GM12878 (cell line): Measurements from ENCODE around the gene NFE2L3. TPM values are rescaled to one million over a fixed set of nuclear protein-coding genes. Genes with fewer than 3 reads are reported as not detected.
A peak's percentile ranks its signal among the peaks of the same experiment; 100 is the strongest.

Experiments
- ATAC-seq: fragments of 200-7000 bp; cut with Tn5 transposase; 3 replicates; pipeline ENCODE4 v1.9.1; 2020; ENCODE audit warnings: mild to moderate bottlenecking, moderate library complexity
- BruUV-seq: library from RNA; stranded (reverse); fragments of 400-500 nt; replicated peaks from 2 replicates; lab custom pipeline; 2021; lab: Mats Ljungman, UMichigan
- CTCF ChIA-PET: fragments of 300-600 bp; sonication (Branson Sonifier 250); formaldehyde crosslinking; extraction: SDS; loops from one replicate; lab custom pipeline; 2021; ENCODE audit warnings: inconsistent platforms; lab: Yijun Ruan, JAX
- POLR2A ChIA-PET: fragments of 350-600 bp; formaldehyde crosslinking; extraction: SDS; loops from one replicate; lab custom pipeline; 2021; ENCODE audit warnings: inconsistent platforms; lab: Charles Lee
- RAD21 ChIA-PET: fragments of 300-600 bp; sonication (Branson Sonifier 250); formaldehyde crosslinking; loops from one replicate; lab custom pipeline; 2023; ENCODE audit warnings: antibody characterized with exemption; ENCODE audit not compliant: unreplicated experiment; lab: Charles Lee
- SMC1A ChIA-PET: fragments of 300-600 bp; sonication (Branson Sonifier 250); formaldehyde crosslinking; loops from one replicate; lab custom pipeline; 2023; ENCODE audit not compliant: unreplicated experiment, uncharacterized antibody; lab: Charles Lee
- DNase-seq: peaks from one replicate; pipeline ENCODE4 v3.0.0-alpha.2; 2011; ENCODE audit warnings: low read depth, low spot score
- FAIRE-seq: peaks from 3 replicates; lab custom pipeline; 2011; peaks lifted over from hg19 to GRCh38; lab: Jason Lieb, UNC
- H2AFZ ChIP-seq: 2 replicates; pipeline ENCODE4 v1.6.0; 2011; ENCODE audit warnings: low read depth, low read length, control low read depth; ENCODE audit not compliant: control insufficient read depth
- H3K27ac ChIP-seq: 2 replicates; pipeline ENCODE4 v1.5.1; 2011; ENCODE audit warnings: control low read depth; ENCODE audit not compliant: control insufficient read depth, insufficient read depth
- H3K27me3 ChIP-seq, 2 experiments: replicated peaks in 1 of 2; 2 replicates each; pipeline versions ENCODE4 v1.6.0 to v1.6.1; 2011; ENCODE audit warnings: low read length in 1 of 2; ENCODE audit not compliant: control insufficient read depth in 2 of 2, insufficient read depth in 2 of 2
- H3K36me3 ChIP-seq, 2 experiments: 2 replicates each; pipeline ENCODE4 v1.5.1; 2011; ENCODE audit warnings: low read length in 1 of 2; ENCODE audit not compliant: control insufficient read depth in 2 of 2, insufficient read depth in 2 of 2
- H3K4me1 ChIP-seq: 2 replicates; pipeline ENCODE4 v1.6.1; 2011; ENCODE audit warnings: mild to moderate bottlenecking, low read length, moderate library complexity, mixed read lengths; ENCODE audit not compliant: control insufficient read depth, insufficient read depth
- H3K4me2 ChIP-seq: 2 replicates; pipeline ENCODE4 v1.6.0; 2011; ENCODE audit warnings: control low read depth; ENCODE audit not compliant: control insufficient read depth, insufficient read depth
- H3K4me3 ChIP-seq: fragments of 200-600 bp; sonication (generic); 2 replicates; pipeline ENCODE4 v1.5.1; 2016
- H3K79me2 ChIP-seq: 2 replicates; pipeline ENCODE4 v1.6.0; 2011; ENCODE audit warnings: low read length; ENCODE audit not compliant: control insufficient read depth, insufficient read depth
- H3K9ac ChIP-seq: 2 replicates; pipeline ENCODE4 v1.8.0; 2011; ENCODE audit warnings: low read length, control low read depth, mixed read lengths; ENCODE audit not compliant: control insufficient read depth, insufficient read depth
- H3K9me3 ChIP-seq: replicated peaks from 3 replicates; pipeline ENCODE4 v1.5.1; 2011; ENCODE audit warnings: mild to moderate bottlenecking, low read length; ENCODE audit not compliant: control insufficient read depth, insufficient read depth
- H4K20me1 ChIP-seq: 2 replicates; pipeline ENCODE4 v1.6.0; 2011; ENCODE audit not compliant: control insufficient read depth, insufficient read depth
- CHD1 ChIP-seq: IDR thresholded peaks from 2 replicates; pipeline ENCODE4 v1.6.1; 2012; ENCODE audit warnings: low read depth, low read length, improper control_type of control experiment
- CHD4 ChIP-seq: fragments of 200-600 bp; sonication (generic); IDR thresholded peaks from 2 replicates; pipeline ENCODE4 v1.6.1; 2016; ENCODE audit warnings: mild to moderate bottlenecking
- FOS ChIP-seq: IDR thresholded peaks from 3 replicates; pipeline ENCODE4 v1.6.1; 2011; ENCODE audit warnings: borderline replicate concordance; ENCODE audit not compliant: insufficient read length; ENCODE audit errors: extremely low read depth
- GATAD2B ChIP-seq: fragments of 450-650 bp; conservative IDR thresholded peaks from 2 replicates; pipeline ENCODE4 v1.6.1; 2017; ENCODE audit warnings: low read depth, mild to moderate bottlenecking, moderate library complexity
- MXI1 ChIP-seq: fragments of 150-350 bp; IDR thresholded peaks from 2 replicates; pipeline ENCODE4 v1.6.1; 2011; ENCODE audit warnings: low read depth, mild to moderate bottlenecking, inconsistent platforms, low read length, improper control_type of control experiment
- NFXL1 ChIP-seq: fragments of 450-650 bp; IDR thresholded peaks from 2 replicates; pipeline ENCODE4 v1.6.1; 2017; ENCODE audit warnings: antibody characterized with exemption, mild to moderate bottlenecking, borderline replicate concordance
- NR2C1 ChIP-seq: fragments of 450-650 bp; IDR thresholded peaks from 2 replicates; pipeline ENCODE4 v1.6.1; 2017; ENCODE audit warnings: antibody characterized with exemption, mild to moderate bottlenecking, moderate library complexity
- SMARCA5 ChIP-seq: fragments of 450-650 bp; IDR thresholded peaks from 2 replicates; pipeline ENCODE4 v1.6.1; 2017; ENCODE audit warnings: mild to moderate bottlenecking
- STAT1 ChIP-seq: fragments of 450-650 bp; conservative IDR thresholded peaks from 2 replicates; pipeline ENCODE4 v1.6.1; 2014; ENCODE audit warnings: antibody characterized with exemption, mild to moderate bottlenecking
- ZNF384 ChIP-seq: IDR thresholded peaks from 2 replicates; pipeline ENCODE4 v1.6.1; 2012; ENCODE audit warnings: low read depth, mild to moderate bottlenecking, low read length, improper control_type of control experiment, borderline replicate concordance
- WGBS: methylation state at CpG from one replicate; pipeline ENCODE4 v1.1.6; 2016; ENCODE audit warnings: low lambda C conversion rate; ENCODE audit not compliant: insufficient replicate concordance, insufficient coverage; ENCODE audit errors: missing lambda C conversion rate; 5-methylcytosine and 5-hydroxymethylcytosine counted together
- in situ Hi-C: fragments of 300-500 bp; cut with MboI; formaldehyde crosslinking; loops from 9 replicates; pipeline ENCODE4 v1.14.3; 2018; ENCODE audit warnings: mixed read lengths
- intact Hi-C: fragments of 100-400 bp; cut with micrococcal nuclease; formaldehyde crosslinking; loops from one replicate; pipeline ENCODE4 v1.14.2; 2022; ENCODE audit not compliant: unreplicated experiment
- polyA plus RNA-seq, 11 experiments: library from polyadenylated mRNA; depleted of rRNA in 4 of 11; unstranded in 6 of 11; stranded (reverse) in 5 of 11; fragments of >200 nt; fragmentation: Nextera tagmentation in 4 of 11; fragmentation: Illumina TruSeq in 1 of 11; extraction: Ambion mirVana in 4 of 11; extraction: Trizol in 1 of 11; gene quantifications; 1 replicate in 1 of 11; 2 replicates in 10 of 11; pipeline versions ENCODE4 v1.2.1 to v1.2.3, GENCODE V29; 2011 to 2016; ENCODE audit warnings: inconsistent platforms in 2 of 11, missing spikeins in 2 of 11, low read depth in 1 of 11
- total RNA-seq, 4 experiments: library from RNA; depleted of rRNA in 3 of 4; stranded (reverse); fragments of >200 nt in 3 of 4; fragmentation: Illumina TruSeq in 1 of 4; extraction: Trizol in 1 of 4; gene quantifications; 2 replicates each; pipeline versions ENCODE4 v1.2.1 to v1.2.3, GENCODE V29; 2013 to 2021
- TF ChIP-seq, protein P1 (sequence below): IDR thresholded peaks from 2 replicates; pipeline ENCODE4 v1.6.1; 2012; ENCODE audit warnings: low read depth, low read length, improper control_type of control experiment
- TF ChIP-seq, protein P2 (sequence below): fragments of 150-350 bp; IDR thresholded peaks from 2 replicates; pipeline ENCODE4 v1.6.1; 2016; ENCODE audit warnings: low read depth, low read length
- TF ChIP-seq, protein P3 (sequence below): IDR thresholded peaks from 2 replicates; pipeline ENCODE4 v1.6.1; 2012; ENCODE audit warnings: low read depth, low read length, improper control_type of control experiment

Gene NFE2L3
- total and polyA plus RNA-seq, 10 of the 15 experiments (the other 5 are each of a cell fraction or from before 2014, with no cell fraction given) = 4.4 to 34.9 (median 13.0) TPM

DNA sequence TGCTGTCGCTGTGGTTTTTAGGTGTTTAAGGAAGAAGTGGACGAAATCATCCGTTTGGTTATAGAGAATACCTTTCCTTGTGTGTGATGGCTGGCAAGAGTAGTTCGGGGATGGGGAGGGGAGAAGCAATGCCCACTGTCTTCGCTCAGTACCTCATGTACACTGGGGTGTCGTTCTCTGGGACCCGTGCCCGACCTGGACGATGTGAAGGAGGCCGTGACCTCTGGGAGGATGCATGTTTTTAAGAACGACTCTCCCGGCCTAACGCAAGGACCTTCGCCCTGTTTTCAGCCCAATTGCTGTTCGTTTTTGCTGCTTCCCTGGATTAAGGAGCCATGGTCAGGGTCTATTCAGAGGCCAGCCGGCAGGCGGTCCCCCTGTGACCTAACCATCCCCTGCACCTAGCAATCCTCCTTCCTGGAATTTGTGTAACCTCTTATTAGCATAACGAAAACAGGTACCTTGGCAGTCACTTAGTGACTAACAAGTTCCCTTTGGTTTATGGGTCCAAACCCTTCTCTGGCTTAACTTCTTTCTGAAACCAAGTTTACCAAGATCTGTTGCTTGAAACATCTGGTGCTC lies 1.3 kb downstream of the NFE2L3 start:
- TSS peak; percentile 72 for BruUV-seq
- no peak for DNase-seq
- peaks cover 34% of the 10 kb centered on the region for H3K4me1 ChIP-seq

More for the DNA sequence above, 1.3 kb downstream of the NFE2L3 start:
- FAIRE-seq = no peak
- ChIA-PET RAD21 (interaction anchor here (1.3 to 9.0 kb wide), 4 partner anchors 8 to 259 kb away, joined by 8 to 164 read pairs (median 41); partner anchors contain the start of genes CBX3 and HNRNPA2B1), CTCF (interaction anchor here (2.2 to 5.4 kb wide), 2 partner anchors 13 to 212 kb away, joined by 12 to 52 read pairs; no protein-coding TSS in a partner anchor), POLR2A (interaction anchor here (0.6 to 10.1 kb wide), 3 partner anchors 13 to 195 kb away, joined by 3 to 206 read pairs (median 111); partner anchors contain the start of genes CBX3 and HNRNPA2B1), SMC1A (interaction anchor here (2.9 to 9.3 kb wide), 4 partner anchors 14 to 44 kb away, joined by 29 to 198 read pairs (median 60); partner anchors contain the start of genes CBX3 and HNRNPA2B1)
- H3K4me2 ChIP-seq = peak overlapping the region; percentile 98
- peak overlapping the region; percentile 72 for H3K4me3 ChIP-seq
- peak overlapping the region; percentile 86 for H3K9ac ChIP-seq
- no peaks in the 10 kb centered on the region for H3K9me3 ChIP-seq
- no peaks in the 10 kb centered on the region for H3K27me3 ChIP-seq
- in situ Hi-C loops (no loop called here), intact Hi-C loops (loop anchor here (1.0 to 5.0 kb wide), 3 partner anchors 47 to 212 kb away; partner anchors contain the start of genes CBX3 and HNRNPA2B1)
- H3K27ac ChIP-seq = peak overlapping the region; percentile 88
- no peaks in the 10 kb centered on the region; the same call in 1 of the 2 replicates for H4K20me1 ChIP-seq
- peak overlapping the region; percentile 72 for H2AFZ ChIP-seq
- TF ChIP-seq CHD4 (no peak), MXI1 (no peak), STAT1 (no peak), NFXL1 (no peak), NR2C1 (no peak), GATAD2B (no peak), ZNF384 (no peak), SMARCA5 (no peak), CHD1 (no peak), FOS (no peak)
- TF ChIP-seq, protein P1, sequence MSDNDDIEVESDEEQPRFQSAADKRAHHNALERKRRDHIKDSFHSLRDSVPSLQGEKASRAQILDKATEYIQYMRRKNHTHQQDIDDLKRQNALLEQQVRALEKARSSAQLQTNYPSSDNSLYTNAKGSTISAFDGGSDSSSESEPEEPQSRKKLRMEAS = no peak
- TF ChIP-seq, protein P2, sequence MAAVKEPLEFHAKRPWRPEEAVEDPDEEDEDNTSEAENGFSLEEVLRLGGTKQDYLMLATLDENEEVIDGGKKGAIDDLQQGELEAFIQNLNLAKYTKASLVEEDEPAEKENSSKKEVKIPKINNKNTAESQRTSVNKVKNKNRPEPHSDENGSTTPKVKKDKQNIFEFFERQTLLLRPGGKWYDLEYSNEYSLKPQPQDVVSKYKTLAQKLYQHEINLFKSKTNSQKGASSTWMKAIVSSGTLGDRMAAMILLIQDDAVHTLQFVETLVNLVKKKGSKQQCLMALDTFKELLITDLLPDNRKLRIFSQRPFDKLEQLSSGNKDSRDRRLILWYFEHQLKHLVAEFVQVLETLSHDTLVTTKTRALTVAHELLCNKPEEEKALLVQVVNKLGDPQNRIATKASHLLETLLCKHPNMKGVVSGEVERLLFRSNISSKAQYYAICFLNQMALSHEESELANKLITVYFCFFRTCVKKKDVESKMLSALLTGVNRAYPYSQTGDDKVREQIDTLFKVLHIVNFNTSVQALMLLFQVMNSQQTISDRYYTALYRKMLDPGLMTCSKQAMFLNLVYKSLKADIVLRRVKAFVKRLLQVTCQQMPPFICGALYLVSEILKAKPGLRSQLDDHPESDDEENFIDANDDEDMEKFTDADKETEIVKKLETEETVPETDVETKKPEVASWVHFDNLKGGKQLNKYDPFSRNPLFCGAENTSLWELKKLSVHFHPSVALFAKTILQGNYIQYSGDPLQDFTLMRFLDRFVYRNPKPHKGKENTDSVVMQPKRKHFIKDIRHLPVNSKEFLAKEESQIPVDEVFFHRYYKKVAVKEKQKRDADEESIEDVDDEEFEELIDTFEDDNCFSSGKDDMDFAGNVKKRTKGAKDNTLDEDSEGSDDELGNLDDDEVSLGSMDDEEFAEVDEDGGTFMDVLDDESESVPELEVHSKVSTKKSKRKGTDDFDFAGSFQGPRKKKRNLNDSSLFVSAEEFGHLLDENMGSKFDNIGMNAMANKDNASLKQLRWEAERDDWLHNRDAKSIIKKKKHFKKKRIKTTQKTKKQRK = no peak
- TF ChIP-seq, protein P3, sequence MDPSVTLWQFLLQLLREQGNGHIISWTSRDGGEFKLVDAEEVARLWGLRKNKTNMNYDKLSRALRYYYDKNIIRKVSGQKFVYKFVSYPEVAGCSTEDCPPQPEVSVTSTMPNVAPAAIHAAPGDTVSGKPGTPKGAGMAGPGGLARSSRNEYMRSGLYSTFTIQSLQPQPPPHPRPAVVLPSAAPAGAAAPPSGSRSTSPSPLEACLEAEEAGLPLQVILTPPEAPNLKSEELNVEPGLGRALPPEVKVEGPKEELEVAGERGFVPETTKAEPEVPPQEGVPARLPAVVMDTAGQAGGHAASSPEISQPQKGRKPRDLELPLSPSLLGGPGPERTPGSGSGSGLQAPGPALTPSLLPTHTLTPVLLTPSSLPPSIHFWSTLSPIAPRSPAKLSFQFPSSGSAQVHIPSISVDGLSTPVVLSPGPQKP = no peak
- H3K36me3 ChIP-seq = no peaks in the 10 kb centered on the region
- peak; percentile 0 for ATAC-seq
- 4% methylated on average over 18 of the region's 18 CpGs for WGBS
- H3K79me2 ChIP-seq = peaks cover 67% of the 10 kb centered on the region
